Measurements from ENCODE around the gene KCNA10.

The KCNA10 gene

DNA sequence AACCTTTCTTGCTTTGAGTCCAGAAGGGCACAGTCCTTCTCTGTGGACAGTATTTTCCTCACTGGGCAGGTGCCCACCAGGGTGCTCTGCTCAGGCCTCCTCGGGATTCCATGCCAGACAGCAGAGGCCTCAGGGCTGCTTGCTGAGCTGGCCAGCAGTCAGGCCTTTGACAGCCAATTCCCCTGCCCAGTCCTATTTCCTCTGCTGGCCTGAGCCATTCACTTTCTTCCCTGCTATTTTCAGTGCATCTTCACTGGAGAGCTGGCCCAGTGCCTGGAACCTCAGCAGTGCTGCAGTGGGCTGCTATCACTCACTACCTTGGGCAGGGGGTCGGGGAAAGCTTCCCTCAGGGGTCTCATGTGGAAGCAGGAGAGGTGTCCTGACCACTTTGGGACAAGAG is 33.2 kb downstream of the KCNA10 start:
- ATAC-seq (replicated peaks) = no peak
- Mint-ChIP-seq H3K9me3 (no peaks in the 10 kb centered on the region), H3K27me3 (peaks cover 21 to 35% of the 10 kb centered on the region in 2 donors), H3K36me3 (no peaks in the 10 kb centered on the region), H3K27ac (no peak overlapping the region), H3K4me3 (no peak overlapping the region), H3K4me1 (no peaks in the 10 kb centered on the region)
- no peak for DNase-seq

GRCh38 chr1:110484801-110485200 is 34.2 kb downstream of the KCNA10 start:
- no peak overlapping the region for H3K27ac Mint-ChIP-seq
- H3K36me3 Mint-ChIP-seq = no peaks in the 10 kb centered on the region
- H3K27me3 Mint-ChIP-seq = peaks cover 23 to 38% of the 10 kb centered on the region in 2 donors
- H3K9me3 Mint-ChIP-seq = no peaks in the 10 kb centered on the region
- ATAC-seq (replicated peaks) (no peak), DNase-seq (no peak)
- no peaks in the 10 kb centered on the region for H3K4me1 Mint-ChIP-seq
- H3K4me3 Mint-ChIP-seq = no peak overlapping the region

DNA sequence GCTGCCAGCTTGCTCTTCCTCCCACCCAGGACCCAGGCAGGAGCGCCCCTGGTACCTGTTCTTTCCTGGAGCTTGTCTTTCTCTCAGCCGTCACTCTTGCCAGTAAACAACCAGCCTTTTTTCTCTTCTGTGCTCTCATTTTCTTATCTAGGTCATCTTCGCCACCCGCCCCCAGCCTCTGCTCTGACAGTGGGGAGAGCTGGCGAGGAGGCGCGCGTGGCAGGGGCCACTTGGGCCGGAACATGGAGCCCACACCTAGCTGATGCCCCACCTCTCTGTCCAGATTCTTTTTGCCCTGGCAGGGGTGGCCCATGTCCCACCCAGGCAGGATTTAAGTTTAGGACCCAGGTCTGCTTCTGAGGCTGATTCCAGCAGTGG is 35.7 kb downstream of the KCNA10 start:
- H3K4me3 Mint-ChIP-seq = no peak overlapping the region
- no peak overlapping the region for H3K27ac Mint-ChIP-seq
- no peaks in the 10 kb centered on the region for H3K36me3 Mint-ChIP-seq
- DNase-seq (no peak), ATAC-seq (replicated peaks) (no peak)
- no peaks in the 10 kb centered on the region for H3K4me1 Mint-ChIP-seq
- peaks cover 28 to 44% of the 10 kb centered on the region in 2 donors for H3K27me3 Mint-ChIP-seq
- H3K9me3 Mint-ChIP-seq = no peaks in the 10 kb centered on the region

DNA sequence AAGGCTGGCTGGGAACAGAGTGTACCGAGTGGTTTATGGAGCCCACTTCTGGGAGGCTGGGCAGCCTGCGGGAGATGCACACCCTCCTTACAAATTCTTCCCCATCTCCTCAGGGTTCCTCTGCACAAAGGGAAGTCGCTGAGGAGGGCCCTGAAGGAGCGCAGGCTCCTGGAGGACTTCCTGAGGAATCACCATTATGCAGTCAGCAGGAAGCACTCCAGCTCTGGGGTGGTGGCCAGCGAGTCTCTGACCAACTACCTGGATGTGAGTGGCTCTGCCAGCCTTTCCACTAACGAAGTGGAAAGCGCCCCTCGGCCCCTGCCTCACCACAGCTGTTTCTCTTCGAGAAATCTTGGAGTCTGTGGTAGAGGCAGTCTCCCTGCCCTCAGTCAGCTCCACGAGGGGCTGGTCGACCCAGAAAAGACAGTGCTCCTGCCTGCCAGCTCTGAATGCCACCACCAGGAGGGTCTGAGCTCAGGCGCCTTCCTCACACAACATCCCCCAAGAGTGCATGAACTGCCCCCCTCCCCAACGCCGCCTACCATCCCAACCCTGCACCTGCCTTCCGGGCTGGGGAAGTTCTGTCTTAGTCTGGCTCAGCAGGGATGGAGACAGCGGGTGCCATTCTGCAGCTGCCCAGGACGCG is 36.2 kb downstream of the KCNA10 start:
- Mint-ChIP-seq H3K4me1 (no peaks in the 10 kb centered on the region), H3K36me3 (no peaks in the 10 kb centered on the region), H3K27me3 (peaks cover 28 to 43% of the 10 kb centered on the region in 2 donors), H3K27ac (no peak overlapping the region), H3K4me3 (no peak overlapping the region), H3K9me3 (no peaks in the 10 kb centered on the region)
- no peak for DNase-seq
- ATAC-seq (replicated peaks) = no peak

DNA sequence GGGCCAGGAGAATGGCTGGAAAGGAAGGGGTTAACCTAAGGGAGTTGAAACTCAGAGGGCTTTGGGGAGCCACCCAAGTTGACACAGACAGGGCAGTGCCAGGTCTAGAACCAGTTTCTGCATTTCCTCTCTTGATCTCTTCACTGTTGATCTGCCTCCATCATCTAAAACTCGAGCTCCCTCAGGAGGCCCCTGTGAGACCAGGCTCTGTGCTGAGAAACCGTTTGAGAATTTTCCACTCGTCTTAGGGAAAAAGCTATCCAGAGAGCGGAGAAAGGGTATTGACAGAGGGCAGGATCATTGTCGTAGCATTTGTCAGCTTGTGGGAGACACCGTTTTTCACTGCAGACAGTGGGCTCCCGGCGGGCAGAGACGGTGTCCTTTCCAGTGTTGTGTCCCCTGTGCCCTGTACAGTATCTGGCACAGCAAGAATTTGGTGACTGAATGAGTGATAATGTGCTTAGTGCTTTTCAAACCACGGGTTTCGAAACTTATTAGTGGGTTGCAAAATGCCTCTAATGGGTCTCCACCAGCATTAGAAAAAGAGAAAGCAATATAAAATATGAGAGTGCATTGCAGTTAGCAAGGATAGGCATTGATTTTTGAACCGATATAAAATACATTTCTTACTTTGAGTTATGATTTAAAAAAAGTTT is 36.9 kb downstream of the KCNA10 start:
- no peaks in the 10 kb centered on the region for H3K9me3 Mint-ChIP-seq

GRCh38 chr1:110480356-110481096 is 38.4 kb downstream of the KCNA10 start:
- no peaks in the 10 kb centered on the region for H3K9me3 Mint-ChIP-seq
- H3K36me3 Mint-ChIP-seq = no peaks in the 10 kb centered on the region
- no peak overlapping the region for H3K27ac Mint-ChIP-seq
- H3K4me1 Mint-ChIP-seq = no peaks in the 10 kb centered on the region
- H3K4me3 Mint-ChIP-seq = no peak overlapping the region
- ATAC-seq (replicated peaks) (no peak), DNase-seq (no peak)
- peaks cover 40 to 47% of the 10 kb centered on the region in 2 donors for H3K27me3 Mint-ChIP-seq

More for the DNA sequence above, 36.9 kb downstream of the KCNA10 start:
- DNase-seq (no peak), ATAC-seq (replicated peaks) (no peak)
- H3K4me3 Mint-ChIP-seq = no peak overlapping the region
- H3K36me3 Mint-ChIP-seq = no peaks in the 10 kb centered on the region
- peaks cover 32 to 43% of the 10 kb centered on the region in 2 donors for H3K27me3 Mint-ChIP-seq
- H3K27ac Mint-ChIP-seq = no peak overlapping the region
- H3K4me1 Mint-ChIP-seq = no peaks in the 10 kb centered on the region

DNA sequence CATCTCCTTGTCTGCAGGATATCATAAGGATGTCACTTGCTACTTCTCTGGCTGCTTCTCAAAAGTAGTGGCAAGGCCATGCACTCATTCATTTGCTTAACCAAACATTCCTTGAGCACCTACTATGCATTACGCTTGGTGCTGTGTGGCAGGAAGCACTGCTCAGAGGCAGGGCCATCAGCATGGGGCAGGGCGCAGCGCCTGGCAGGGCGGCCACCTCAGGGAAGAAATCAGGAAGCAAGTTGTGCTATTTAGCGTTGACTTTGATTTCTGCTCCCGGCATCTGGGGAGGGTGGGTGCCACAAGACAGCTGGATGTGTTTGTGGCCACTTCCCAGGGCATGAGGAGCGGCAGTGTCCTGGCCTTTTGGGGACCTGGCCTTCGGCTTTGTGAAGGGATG is 40.1 kb downstream of the KCNA10 start:
- no peaks in the 10 kb centered on the region for H3K4me1 Mint-ChIP-seq
- DNase-seq = no peak
- no peak for ATAC-seq (replicated peaks)
- peaks cover 31 to 39% of the 10 kb centered on the region in 2 donors for H3K27me3 Mint-ChIP-seq
- H3K9me3 Mint-ChIP-seq = no peaks in the 10 kb centered on the region
- H3K27ac Mint-ChIP-seq = no peak overlapping the region
- no peak overlapping the region for H3K4me3 Mint-ChIP-seq
- H3K36me3 Mint-ChIP-seq = no peaks in the 10 kb centered on the region

DNA sequence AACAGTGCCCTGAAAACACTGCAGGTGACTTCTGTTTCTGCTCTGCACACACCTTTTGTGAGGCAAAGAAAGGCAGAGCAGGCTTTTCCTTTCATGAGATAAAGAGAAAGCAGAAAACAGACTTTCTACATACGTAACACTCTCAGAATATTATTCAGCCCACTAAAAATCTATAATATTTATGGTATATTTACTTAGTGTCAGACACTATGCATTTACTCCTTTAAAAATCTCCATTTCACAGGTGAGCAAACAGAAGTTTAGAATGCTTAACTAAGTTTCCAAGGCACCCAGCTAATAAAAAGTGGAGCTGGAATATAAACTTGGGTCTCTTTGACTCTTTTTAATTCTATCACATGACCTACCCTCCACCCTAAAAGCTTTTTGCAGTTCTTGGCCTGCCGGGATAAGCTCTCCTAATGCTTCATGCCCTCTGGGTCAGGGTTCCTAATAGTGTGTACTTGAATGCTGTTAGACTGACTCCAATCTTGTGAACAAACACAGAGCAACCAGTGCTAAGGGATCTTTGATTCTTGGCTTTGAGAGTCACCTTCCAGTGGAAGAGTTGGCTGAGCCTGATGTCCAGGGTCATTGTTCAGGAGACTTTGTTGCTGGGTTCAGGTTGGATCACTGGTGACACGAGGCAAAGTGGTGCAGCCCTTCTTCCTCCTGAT is 40.9 kb downstream of the KCNA10 start:
- Mint-ChIP-seq H3K4me3 (no peak overlapping the region), H3K27ac (no peak overlapping the region), H3K4me1 (no peaks in the 10 kb centered on the region), H3K9me3 (no peaks in the 10 kb centered on the region), H3K27me3 (peaks cover 29 to 37% of the 10 kb centered on the region in 2 donors), H3K36me3 (no peaks in the 10 kb centered on the region)
- DNase-seq (no peak), ATAC-seq (replicated peaks) (no peak)

- H3K36me3 Mint-ChIP-seq = no peaks in the 10 kb centered on the region
- no peaks in the 10 kb centered on the region for H3K9me3 Mint-ChIP-seq
- peaks cover 27 to 34% of the 10 kb centered on the region in 2 donors for H3K27me3 Mint-ChIP-seq
- no peak overlapping the region for H3K27ac Mint-ChIP-seq
- no peak for DNase-seq
- H3K4me1 Mint-ChIP-seq = no peaks in the 10 kb centered on the region
- ATAC-seq (replicated peaks) = no peak
- no peak overlapping the region for H3K4me3 Mint-ChIP-seq
Observed at GRCh38 chr1:110477445-110477957, 41.5 kb downstream of the KCNA10 start.

DNA sequence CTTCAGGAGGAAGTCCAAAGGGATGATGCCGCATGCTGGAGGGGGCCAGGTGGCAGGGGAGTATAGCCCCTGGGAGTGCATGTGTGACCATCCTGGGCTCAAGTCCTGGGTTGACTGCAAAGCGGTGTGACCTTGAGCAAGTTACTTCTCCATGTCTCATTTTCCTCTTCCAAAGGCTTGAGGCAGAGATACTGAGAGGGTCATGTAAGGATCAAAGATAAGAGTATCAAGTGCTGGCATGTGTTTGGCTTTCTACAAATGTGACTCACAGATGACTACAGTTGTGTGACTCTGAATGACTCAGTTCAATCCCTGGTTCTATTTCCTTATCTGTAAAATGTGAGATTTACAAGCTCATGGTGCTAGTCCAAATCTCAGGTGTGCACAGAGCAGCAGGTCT is 41.9 kb downstream of the KCNA10 start:
- ATAC-seq (replicated peaks) = no peak

GRCh38 chr1:110476028-110476765 is 42.8 kb downstream of the KCNA10 start:
- Mint-ChIP-seq H3K9me3 (no peaks in the 10 kb centered on the region), H3K4me3 (no peak overlapping the region), H3K36me3 (no peaks in the 10 kb centered on the region), H3K27ac (no peak overlapping the region), H3K4me1 (no peaks in the 10 kb centered on the region), H3K27me3 (peaks cover 27 to 34% of the 10 kb centered on the region in 2 donors)
- no peak for ATAC-seq (replicated peaks)
- no peak for DNase-seq

More for the DNA sequence above, 41.9 kb downstream of the KCNA10 start:
- Mint-ChIP-seq H3K4me1 (no peaks in the 10 kb centered on the region), H3K27me3 (peaks cover 27 to 34% of the 10 kb centered on the region in 2 donors), H3K9me3 (no peaks in the 10 kb centered on the region), H3K36me3 (no peaks in the 10 kb centered on the region), H3K27ac (no peak overlapping the region), H3K4me3 (no peak overlapping the region)
- no peak for DNase-seq

- DNase-seq (no peak), ATAC-seq (replicated peaks) (no peak)
- H3K9me3 Mint-ChIP-seq = no peaks in the 10 kb centered on the region
- H3K4me1 Mint-ChIP-seq = no peaks in the 10 kb centered on the region
- H3K27me3 Mint-ChIP-seq = peaks cover 30 to 34% of the 10 kb centered on the region in 2 donors
- H3K4me3 Mint-ChIP-seq = no peak overlapping the region
- H3K36me3 Mint-ChIP-seq = no peaks in the 10 kb centered on the region
- H3K27ac Mint-ChIP-seq = no peak overlapping the region
Observed at GRCh38 chr1:110475362-110476027, 43.5 kb downstream of the KCNA10 start.

GRCh38 chr1:110474444-110474843 is 44.5 kb downstream of the KCNA10 start:
- peaks cover 24 to 33% of the 10 kb centered on the region in 2 donors for H3K27me3 Mint-ChIP-seq
- H3K9me3 Mint-ChIP-seq = no peaks in the 10 kb centered on the region
- H3K27ac Mint-ChIP-seq = no peak overlapping the region
- H3K4me1 Mint-ChIP-seq = no peaks in the 10 kb centered on the region
- no peak overlapping the region for H3K4me3 Mint-ChIP-seq
- ATAC-seq (replicated peaks) = no peak
- DNase-seq = no peak
- H3K36me3 Mint-ChIP-seq = no peaks in the 10 kb centered on the region

Measured in stimulated activated naive B cell treated with anti-CD40 and anti-IgM and Interleukin-4, amounts not matched to agents 10 μg/mL and 1 μg/mL and 100 μg/mL, for 72 hours (primary cell).